Caco-2 (cell line): ENCODE measurements around the gene FAM174B. TPM values are rescaled to one million over a fixed set of nuclear protein-coding genes. Genes with fewer than 3 reads are reported as not detected.

ENCODE experiments used
- BruUV-seq: library from RNA; stranded (reverse); fragments of 400-500 nt; replicated peaks from 2 replicates; lab custom pipeline; 2021; lab: Mats Ljungman, UMichigan
- CTCF ChIA-PET: fragments of 300-600 bp; sonication (Branson Sonifier 250); formaldehyde crosslinking; loops from one replicate; lab custom pipeline; 2022; ENCODE audit warnings: antibody characterized with exemption; lab: Charles Lee
- POLR2A ChIA-PET: fragments of 300-600 bp; sonication (Branson Sonifier 250); formaldehyde crosslinking; loops from one replicate; lab custom pipeline; 2022; ENCODE audit warnings: antibody characterized with exemption; lab: Charles Lee
- DNase-seq, 2 experiments: peaks; one replicate each; pipeline versions ENCODE4 v3.0.0 to v3.0.0-alpha.2; 2020 to 2022
- H3K27me3 ChIP-seq: replicated peaks from 2 replicates; pipeline ENCODE4 v1.6.0; 2011; ENCODE audit warnings: low read length; ENCODE audit not compliant: control insufficient read depth, insufficient read depth
- H3K36me3 ChIP-seq: 2 replicates; pipeline ENCODE4 v1.5.1; 2011; ENCODE audit warnings: low read length; ENCODE audit not compliant: control insufficient read depth, insufficient read depth
- H3K4me1 ChIP-seq: fragments of 250-450 bp; sonication (Bioruptor Pico); 2 replicates; pipeline ENCODE4 v1.5.1; 2020; ENCODE audit warnings: mild to moderate bottlenecking
- H3K4me3 ChIP-seq: 2 replicates; pipeline ENCODE4 v1.5.1; 2011; ENCODE audit warnings: low read depth, mild to moderate bottlenecking, control low read depth, low read length
- H3K9me3 ChIP-seq: fragments of 250-450 bp; sonication (Bioruptor Pico); 2 replicates; pipeline ENCODE4 v1.5.1; 2020; ENCODE audit warnings: mild to moderate bottlenecking, moderate library complexity
- H3K27ac Mint-ChIP-seq: one replicate; pipeline ENCODE4 v1.8.0; 2022; ENCODE audit warnings: mixed read lengths; ENCODE audit not compliant: unreplicated experiment
- H3K27me3 Mint-ChIP-seq: one replicate; pipeline ENCODE4 v1.8.0; 2022; ENCODE audit warnings: mixed read lengths; ENCODE audit not compliant: insufficient read depth, unreplicated experiment
- H3K36me3 Mint-ChIP-seq: one replicate; pipeline ENCODE4 v1.8.0; 2022; ENCODE audit warnings: mild to moderate bottlenecking, mixed read lengths; ENCODE audit not compliant: insufficient read depth, unreplicated experiment
- H3K4me1 Mint-ChIP-seq: one replicate; pipeline ENCODE4 v1.8.0; 2022; ENCODE audit warnings: low read depth, mixed read lengths; ENCODE audit not compliant: unreplicated experiment
- H3K4me3 Mint-ChIP-seq: one replicate; pipeline ENCODE4 v1.8.0; 2022; ENCODE audit warnings: mild to moderate bottlenecking, moderate library complexity, mixed read lengths; ENCODE audit not compliant: unreplicated experiment
- H3K9me3 Mint-ChIP-seq: one replicate; pipeline ENCODE4 v1.8.0; 2022; ENCODE audit warnings: mixed read lengths; ENCODE audit not compliant: unreplicated experiment
- CTCF ChIP-seq, 2 experiments: fragments of 200-600 bp in 1 of 2; IDR thresholded peaks; 1 replicate in 1 of 2; 2 replicates in 1 of 2; pipeline versions ENCODE4 v1.5.1 to v1.8.0; 2011 to 2022; ENCODE audit warnings: antibody characterized with exemption in 1 of 2, control low read depth in 1 of 2, inconsistent platforms in 1 of 2, low read depth in 1 of 2, low read length in 1 of 2, mild to moderate bottlenecking in 1 of 2, moderate library complexity in 1 of 2; ENCODE audit not compliant: insufficient read depth in 1 of 2, severe bottlenecking in 1 of 2, unreplicated experiment in 1 of 2
- intact Hi-C: fragments of 100-400 bp; cut with micrococcal nuclease; formaldehyde crosslinking; loops from one replicate; pipeline ENCODE4 v1.10.0; 2022; ENCODE audit not compliant: unreplicated experiment
- total RNA-seq: library from RNA; stranded (reverse); gene quantifications from 2 replicates; pipeline ENCODE4 v1.2.3, GENCODE V29; 2022

The FAM174B gene
- total RNA-seq, 1 experiment from 2014 or later, result 79.4 TPM

- Mint-ChIP-seq H3K36me3 (peaks cover 12% of the 10 kb centered on the region), H3K27ac (no peak overlapping the region), H3K9me3 (peaks cover 3% of the 10 kb centered on the region), H3K4me3 (no peak overlapping the region), H3K4me1 (peaks cover 7% of the 10 kb centered on the region), H3K27me3 (no peaks in the 10 kb centered on the region)
- ChIA-PET POLR2A (no interaction called here), CTCF (no interaction called here)
- intact Hi-C loops, result no loop called here
- BruUV-seq, result no TSS peak
- DNase-seq, result no peak
- Histone ChIP-seq H3K4me3 (no peak overlapping the region), H3K9me3 (no peaks in the 10 kb centered on the region), H3K36me3 (no peaks in the 10 kb centered on the region), H3K4me1 (no peaks in the 10 kb centered on the region), H3K27me3 (no peaks in the 10 kb centered on the region)
- no peak for TF ChIP-seq CTCF (IDR thresholded peaks at IDR 0.05; ENCODE audit: insufficient read depth in 1 of 2, low read depth in 1 of 2, low read length in 1 of 2, severe bottlenecking in 1 of 2, unreplicated experiment in 1 of 2)
These were observed 54.7 kb downstream of the FAM174B start for GRCh38 chr15:92600856-92601255.

- ChIA-PET POLR2A (no interaction called here), CTCF (no interaction called here)
- peaks cover 10% of the 10 kb centered on the region for H3K36me3 Mint-ChIP-seq
- Histone ChIP-seq H3K9me3 (no peaks in the 10 kb centered on the region), H3K36me3 (no peaks in the 10 kb centered on the region), H3K4me1 (no peaks in the 10 kb centered on the region), H3K4me3 (no peak overlapping the region), H3K27me3 (no peaks in the 10 kb centered on the region)
- DNase-seq, result no peak
- no peak for TF ChIP-seq CTCF (IDR thresholded peaks at IDR 0.05; ENCODE audit: insufficient read depth in 1 of 2, low read depth in 1 of 2, low read length in 1 of 2, severe bottlenecking in 1 of 2, unreplicated experiment in 1 of 2)
- H3K4me3 Mint-ChIP-seq, result no peak overlapping the region
- BruUV-seq, result no TSS peak
- no peaks in the 10 kb centered on the region for H3K9me3 Mint-ChIP-seq
- H3K27me3 Mint-ChIP-seq, result no peaks in the 10 kb centered on the region
- intact Hi-C loops, result no loop called here
- no peaks in the 10 kb centered on the region for H3K4me1 Mint-ChIP-seq
- H3K27ac Mint-ChIP-seq, result no peak overlapping the region
These were observed 56.1 kb downstream of the FAM174B start for GRCh38 chr15:92599394-92599970.

- Histone ChIP-seq H3K36me3 (no peaks in the 10 kb centered on the region), H3K27me3 (no peaks in the 10 kb centered on the region), H3K4me3 (no peak overlapping the region), H3K9me3 (no peaks in the 10 kb centered on the region), H3K4me1 (no peaks in the 10 kb centered on the region)
- no peak for TF ChIP-seq CTCF (IDR thresholded peaks at IDR 0.05; ENCODE audit: insufficient read depth in 1 of 2, low read depth in 1 of 2, low read length in 1 of 2, severe bottlenecking in 1 of 2, unreplicated experiment in 1 of 2)
- Mint-ChIP-seq H3K27ac (no peak overlapping the region), H3K4me1 (no peaks in the 10 kb centered on the region), H3K27me3 (no peaks in the 10 kb centered on the region), H3K4me3 (no peak overlapping the region), H3K9me3 (no peaks in the 10 kb centered on the region), H3K36me3 (peaks cover 6% of the 10 kb centered on the region)
- ChIA-PET CTCF (interaction anchor here (1.5 kb wide), 1 partner anchor 76 kb away, joined by 4 read pairs; no protein-coding TSS in a partner anchor), POLR2A (no interaction called here)
- intact Hi-C loops, result no loop called here
- no peak for DNase-seq
- BruUV-seq, result no TSS peak
These were observed 58.0 kb downstream of the FAM174B start for GRCh38 chr15:92597548-92597947.
